NK-92 (cell line): ENCODE data around the gene PBX2.

Experiments used
- DNase-seq: peaks from one replicate; lab custom pipeline; 2025; ENCODE audit not compliant: unreplicated experiment; lab: John Stamatoyannopoulos, UW

Gene PBX2

GRCh38 chr6:32175322-32175710 lies 14.7 kb downstream of the PBX2 start:
- no peak for DNase-seq

DNA sequence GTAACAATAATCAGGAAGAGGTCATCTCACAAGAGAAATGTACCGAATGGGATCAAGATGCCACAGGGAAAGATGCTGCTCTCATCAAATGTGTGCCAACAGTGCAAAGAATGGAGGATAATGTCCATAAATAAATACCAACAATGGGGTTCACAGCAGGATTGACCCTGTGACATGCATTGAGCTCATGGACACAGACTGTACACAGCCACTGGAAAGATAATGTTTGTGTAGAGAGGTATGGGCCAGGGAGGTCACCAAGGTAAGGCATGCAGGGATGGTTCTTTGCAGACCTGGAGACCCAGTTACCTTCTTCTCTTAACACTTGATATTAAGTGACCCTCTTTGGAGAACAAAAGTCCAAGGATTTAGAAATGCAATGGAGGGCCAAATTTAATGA lies 15.6 kb downstream of the PBX2 start:
- no peak for DNase-seq

- no peak for DNase-seq
These were observed 16.8 kb downstream of the PBX2 start for GRCh38 chr6:32173051-32173727.

DNA sequence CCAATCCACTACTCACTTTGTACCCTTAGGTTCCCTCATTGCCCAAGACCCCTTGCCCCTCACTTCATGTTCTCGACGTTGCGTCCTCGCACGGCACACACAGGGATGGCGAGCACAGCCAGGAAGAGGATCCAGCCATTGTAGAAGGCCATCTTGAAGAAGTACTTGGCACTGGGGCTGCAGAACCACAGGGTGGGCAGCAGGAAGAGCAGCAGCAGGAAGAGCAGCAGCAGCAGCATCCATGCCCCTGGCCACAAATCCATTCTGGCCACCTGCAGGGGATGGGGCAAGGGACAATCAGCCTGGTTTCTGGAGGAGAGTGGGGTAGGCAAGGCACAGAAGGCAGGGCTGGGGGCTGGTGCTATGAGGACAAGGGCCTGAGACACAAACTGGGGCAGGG lies 18.8 kb downstream of the PBX2 start:
- DNase-seq: no peak

DNA sequence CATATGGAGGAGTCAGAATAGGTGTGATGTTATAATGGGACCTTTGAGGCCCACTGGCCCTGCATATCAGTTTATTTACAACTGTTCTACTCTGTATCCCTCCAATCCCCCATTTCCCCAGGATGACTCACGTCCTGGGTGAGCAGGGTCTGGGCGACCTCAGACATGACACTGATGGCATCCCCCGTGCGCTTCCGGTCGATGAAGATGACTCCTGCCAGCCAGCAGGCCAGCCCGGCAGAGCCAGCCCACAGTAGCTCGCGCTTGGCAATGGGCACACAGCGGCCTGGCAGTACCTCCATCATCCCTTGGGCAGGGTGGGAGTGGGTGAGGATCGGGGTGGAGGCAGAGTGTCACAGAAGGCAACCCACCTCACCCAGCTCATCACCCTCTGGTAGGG lies 19.7 kb downstream of the PBX2 start:
- no peak for DNase-seq

DNA sequence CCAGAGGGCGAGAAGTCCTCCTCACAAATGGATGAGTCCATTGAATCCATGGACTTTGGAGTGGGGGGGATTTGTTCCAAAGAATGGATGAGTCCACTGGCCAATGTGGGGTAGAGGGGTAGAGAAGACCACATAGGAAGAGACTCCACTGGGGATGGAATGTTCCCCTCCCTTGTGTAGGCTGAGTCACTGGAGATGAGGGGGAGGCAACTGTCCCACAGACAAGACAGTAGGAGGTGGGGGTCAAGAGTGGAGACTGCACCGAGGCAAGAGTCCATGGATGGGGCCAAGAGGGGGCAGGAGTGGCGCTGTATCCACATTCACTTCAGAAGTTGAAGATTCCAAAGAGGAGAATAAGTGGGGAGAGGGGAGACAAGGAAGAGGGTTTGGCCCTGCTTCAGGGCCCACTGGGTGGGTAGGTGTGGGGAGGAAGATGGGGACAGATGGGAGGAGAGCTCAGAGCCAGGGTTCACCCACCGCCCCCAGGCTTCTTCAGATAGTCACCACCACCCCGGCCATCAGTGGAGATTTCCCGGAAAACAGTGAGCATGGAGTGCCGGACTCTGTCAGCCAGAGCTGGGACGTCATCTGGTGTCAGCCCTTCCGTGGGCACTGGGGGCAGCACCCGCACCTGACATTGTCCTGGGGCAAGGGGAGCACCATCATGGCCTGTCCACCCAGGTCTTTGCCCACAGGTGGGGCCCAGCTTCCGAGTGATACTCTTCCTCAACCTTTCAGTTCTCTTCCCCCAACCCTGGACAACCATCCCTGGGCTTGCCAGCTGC lies 21.0 kb downstream of the PBX2 start:
- no peak for DNase-seq

DNA sequence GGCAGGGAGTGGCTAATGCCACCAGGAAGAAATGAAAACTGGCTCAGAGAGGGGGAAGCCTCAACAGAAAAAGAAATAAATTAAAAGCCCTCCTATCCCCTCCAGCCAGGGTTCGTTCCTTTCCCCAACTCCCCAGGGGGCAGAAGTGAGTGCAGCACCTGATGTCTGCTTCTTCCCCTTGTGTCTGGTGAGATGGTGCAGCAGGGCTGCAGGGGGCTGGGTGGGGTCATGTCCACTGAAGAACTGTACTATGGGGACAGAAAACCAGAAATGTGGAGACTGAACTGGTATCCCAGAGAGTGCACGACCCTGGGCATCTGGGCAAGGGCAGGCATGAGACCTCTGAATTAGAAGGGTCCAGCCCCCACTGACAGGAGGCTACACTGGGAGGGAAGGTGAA lies 21.7 kb downstream of the PBX2 start:
- DNase-seq: no peak

GRCh38 chr6:32167761-32168262 lies 22.2 kb downstream of the PBX2 start:
- DNase-seq: no peak

GRCh38 chr6:32167154-32167760 lies 22.7 kb downstream of the PBX2 start:
- DNase-seq: no peak

- no peak for DNase-seq
These were observed 23.5 kb downstream of the PBX2 start for GRCh38 chr6:32166411-32167061.

DNA sequence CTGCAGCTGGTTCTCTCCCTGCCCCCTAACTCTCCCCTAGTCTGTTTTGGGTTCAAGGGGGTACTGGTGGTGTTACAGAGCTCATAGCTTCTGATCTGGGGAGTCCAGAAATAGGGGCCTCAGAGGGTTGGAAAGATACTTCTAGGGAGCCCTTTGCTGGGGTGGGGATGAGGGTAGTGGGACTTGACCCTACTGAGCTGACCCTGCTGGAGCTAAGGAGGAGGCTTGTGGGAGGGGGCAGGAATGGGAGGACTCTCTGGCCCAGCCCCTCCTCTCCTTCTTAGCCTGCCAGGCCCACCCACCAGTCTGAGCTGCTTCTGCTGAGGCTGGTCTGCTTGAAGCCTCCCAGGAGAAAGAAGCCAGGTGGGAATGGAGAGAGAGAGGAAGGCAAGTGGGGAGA lies 25.7 kb downstream of the PBX2 start, which contains the start of gene EGFL8:
Gene EGFL8 (plus strand): TSS at position 301 of the 400 bp plus-strand sequence. CDS start 1,571 bp downstream, outside the sequence.
- DNase-seq: no peak

DNA sequence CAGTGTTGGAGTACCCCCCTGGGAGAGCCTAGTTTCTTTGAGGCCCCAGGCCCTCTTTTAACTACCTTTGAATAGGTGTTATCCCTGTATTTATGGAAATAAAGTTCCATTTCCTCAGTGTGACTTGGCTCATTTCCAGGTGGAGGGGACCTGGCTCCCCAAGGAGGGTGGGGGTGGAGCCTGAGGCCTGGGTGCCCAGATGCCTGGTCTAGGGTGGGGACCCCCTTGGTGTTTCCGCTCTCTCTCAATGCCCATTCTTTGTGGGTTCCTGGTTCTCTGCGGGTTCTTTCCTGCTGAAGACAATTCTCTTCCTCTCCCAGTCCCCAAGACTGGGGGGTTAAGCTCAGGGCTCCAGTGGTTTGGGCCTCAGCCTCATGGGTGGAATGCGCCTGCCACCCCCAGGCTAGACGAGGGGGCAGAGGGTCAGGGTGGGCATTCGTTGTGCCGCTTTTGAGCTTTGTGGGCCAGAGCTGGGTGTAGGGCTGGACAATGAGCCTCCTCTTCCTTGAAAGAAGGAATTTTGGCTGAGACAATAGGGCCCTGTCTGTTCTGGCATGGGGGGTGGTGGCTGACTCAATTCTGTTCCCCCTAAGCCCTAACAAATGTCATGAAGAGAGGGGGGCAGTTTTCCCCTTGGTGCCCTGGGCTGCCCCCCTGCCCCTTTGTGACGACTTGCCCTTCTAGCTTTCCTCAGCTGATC lies 26.3 kb downstream of the PBX2 start:
- DNase-seq: no peak

DNA sequence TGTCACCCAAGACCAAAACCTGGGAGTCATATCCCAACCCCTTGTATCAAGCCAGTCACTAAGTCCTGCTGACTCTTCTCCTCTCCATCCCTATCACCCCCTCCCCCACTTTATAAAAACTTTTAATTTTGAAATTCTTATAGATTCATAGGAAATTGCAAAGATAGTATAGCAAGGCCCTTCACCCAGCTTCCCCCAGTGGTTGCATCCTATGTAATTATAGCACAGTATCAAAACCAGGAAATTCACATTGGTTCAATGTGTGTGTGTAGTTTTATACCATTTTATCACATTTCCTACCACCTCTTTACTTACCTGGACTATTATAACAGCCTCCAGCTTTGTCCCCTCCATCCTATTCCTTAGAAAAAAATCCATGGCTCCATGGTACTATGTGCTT lies 31.9 kb downstream of the PBX2 start:
- DNase-seq: no peak

- DNase-seq: no peak
These were observed 33.1 kb downstream of the PBX2 start for GRCh38 chr6:32156891-32157290.

GRCh38 chr6:32154514-32155161 lies 35.4 kb downstream of the PBX2 start:
- no peak for DNase-seq

GRCh38 chr6:32153564-32154513 lies 36.2 kb downstream of the PBX2 start, which contains the start of gene PPT2:
PPT2 (plus strand) TSS chr6:32154141; CDS start chr6:32154595, 454 bp downstream.
- no peak for DNase-seq

- no peak for DNase-seq
These were observed 37.0 kb downstream of the PBX2 start for GRCh38 chr6:32152769-32153563.
